Suprapubic skin (tissue), 3 donors: ENCODE data around the gene GPC5.

ENCODE experiments used
- POLR2AphosphoS5 ChIP-seq, 3 donors: sonication (generic); formaldehyde crosslinking; IDR thresholded peaks; one replicate each; pipeline ENCODE4 v1.6.1; 2017; ENCODE audit warnings: antibody characterized with exemption in 3 of 3
- TF ChIP-seq, protein P1 (sequence below), 2 donors: fragments of 200-600 bp in 1 of 2; fragments of 450-650 bp in 1 of 2; sonication (generic) in 1 of 2; IDR thresholded peaks; one replicate each; pipeline ENCODE4 v1.5.1; 2016 to 2019; ENCODE audit warnings: antibody characterized with exemption in 2 of 2, mild to moderate bottlenecking in 1 of 2, moderate library complexity in 1 of 2

DNA sequence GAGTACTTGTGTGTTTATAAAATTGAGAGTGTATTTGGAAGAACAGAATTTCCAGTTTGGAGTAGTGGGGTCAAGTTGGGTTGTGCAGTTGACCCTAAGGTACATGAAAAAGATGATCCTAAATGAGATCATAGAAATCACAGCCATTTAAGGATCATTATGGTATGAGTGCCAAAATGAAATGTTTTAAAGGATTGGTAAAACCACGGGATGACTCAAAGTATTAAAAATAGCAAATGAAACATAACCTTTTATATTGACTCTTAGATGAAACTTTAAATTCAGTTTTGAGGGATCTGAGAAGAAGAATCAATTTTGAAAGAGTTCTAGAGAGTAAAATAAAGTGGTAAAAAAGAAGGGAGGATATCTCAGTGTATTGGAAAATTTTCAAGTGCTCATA, 773.8 kb downstream of the GPC5 start:
- TF ChIP-seq, protein P1, sequence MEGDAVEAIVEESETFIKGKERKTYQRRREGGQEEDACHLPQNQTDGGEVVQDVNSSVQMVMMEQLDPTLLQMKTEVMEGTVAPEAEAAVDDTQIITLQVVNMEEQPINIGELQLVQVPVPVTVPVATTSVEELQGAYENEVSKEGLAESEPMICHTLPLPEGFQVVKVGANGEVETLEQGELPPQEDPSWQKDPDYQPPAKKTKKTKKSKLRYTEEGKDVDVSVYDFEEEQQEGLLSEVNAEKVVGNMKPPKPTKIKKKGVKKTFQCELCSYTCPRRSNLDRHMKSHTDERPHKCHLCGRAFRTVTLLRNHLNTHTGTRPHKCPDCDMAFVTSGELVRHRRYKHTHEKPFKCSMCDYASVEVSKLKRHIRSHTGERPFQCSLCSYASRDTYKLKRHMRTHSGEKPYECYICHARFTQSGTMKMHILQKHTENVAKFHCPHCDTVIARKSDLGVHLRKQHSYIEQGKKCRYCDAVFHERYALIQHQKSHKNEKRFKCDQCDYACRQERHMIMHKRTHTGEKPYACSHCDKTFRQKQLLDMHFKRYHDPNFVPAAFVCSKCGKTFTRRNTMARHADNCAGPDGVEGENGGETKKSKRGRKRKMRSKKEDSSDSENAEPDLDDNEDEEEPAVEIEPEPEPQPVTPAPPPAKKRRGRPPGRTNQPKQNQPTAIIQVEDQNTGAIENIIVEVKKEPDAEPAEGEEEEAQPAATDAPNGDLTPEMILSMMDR (IDR thresholded peaks at IDR 0.05), result no peak
- TF ChIP-seq POLR2AphosphoS5 (IDR thresholded peaks at IDR 0.05), result no peak
